Sigmoid colon (tissue), 7 donors: ENCODE results near the gene PATJ. TPM values are rescaled to one million over a fixed set of nuclear protein-coding genes. Genes with fewer than 3 reads are reported as not detected.
A peak's percentile ranks its signal among the peaks of the same experiment; 100 is the strongest.

Source experiments
- DNase-seq: peaks from one replicate; pipeline ENCODE4 v3.0.0-alpha.2; 2019
- H3K27ac ChIP-seq, 4 donors: fragments of 200-600 bp; sonication (generic); one replicate each; pipeline ENCODE4 v1.5.1; 2016 to 2019; ENCODE audit warnings: mild to moderate bottlenecking in 1 of 4
- H3K27me3 ChIP-seq, 3 donors: fragments of 200-600 bp; sonication (generic); one replicate each; pipeline ENCODE4 v1.5.1; 2019; ENCODE audit warnings: mild to moderate bottlenecking in 1 of 3
- H3K36me3 ChIP-seq, 4 donors: fragments of 200-600 bp; sonication (generic); one replicate each; pipeline ENCODE4 v1.5.1; 2016 to 2019
- H3K4me1 ChIP-seq, 4 donors: fragments of 200-600 bp; sonication (generic); one replicate each; pipeline ENCODE4 v1.5.1; 2017 to 2019
- H3K4me3 ChIP-seq, 4 donors: fragments of 200-600 bp; sonication (generic); one replicate each; pipeline ENCODE4 v1.5.1; 2017 to 2019; ENCODE audit warnings: mild to moderate bottlenecking in 2 of 4, moderate library complexity in 1 of 4
- H3K9me3 ChIP-seq, 4 donors: fragments of 200-600 bp in 3 of 4; sonication (generic) in 3 of 4; one replicate each; pipeline versions ENCODE4 v1.5.1 to v1.6.1; 2013 to 2019
- EP300 ChIP-seq, 4 donors: sonication (generic); formaldehyde crosslinking; IDR thresholded peaks; one replicate each; pipeline ENCODE4 v1.6.1; 2017; ENCODE audit warnings: antibody characterized with exemption in 4 of 4
- POLR2A ChIP-seq, 2 donors: fragments of 450-650 bp; IDR thresholded peaks; one replicate each; pipeline ENCODE4 v1.6.1; 2016; ENCODE audit warnings: antibody characterized with exemption in 2 of 2, mild to moderate bottlenecking in 2 of 2, moderate library complexity in 2 of 2
- POLR2AphosphoS5 ChIP-seq, 4 donors: sonication (generic); formaldehyde crosslinking; IDR thresholded peaks; one replicate each; pipeline ENCODE4 v1.6.1; 2017; ENCODE audit warnings: antibody characterized with exemption in 4 of 4
- WGBS, 2 donors: extraction: QIAGEN DNeasy Blood & Tissue Kit; methylation state at CpG; one replicate each; pipeline ENCODE4 v1.1.7; 2013; 5-methylcytosine and 5-hydroxymethylcytosine counted together
- intact Hi-C: fragments of 100-400 bp; cut with DNase I; formaldehyde crosslinking; loops from one replicate; pipeline ENCODE4 v1.15.1; 2023
- polyA plus RNA-seq, 3 donors: library from polyadenylated mRNA; stranded (reverse); fragments of 200-250 nt; gene quantifications; one replicate each; pipeline ENCODE4 v1.2.3, GENCODE V29; 2013
- total RNA-seq, 4 donors: library from RNA; depleted of rRNA; stranded (reverse); fragments of >200 nt; gene quantifications; one replicate each; pipeline ENCODE4 v1.1.0, GENCODE V29; 2016
- TF ChIP-seq, protein P1 (sequence below), 4 experiments: fragments of 450-650 bp in 3 of 4; fragments of 200-600 bp in 1 of 4; IDR thresholded peaks; one replicate each; pipeline ENCODE4 v1.5.1; 2016 to 2019; ENCODE audit warnings: antibody characterized with exemption in 4 of 4, mild to moderate bottlenecking in 3 of 4, moderate library complexity in 2 of 4
- donor health status: healthy with polysubstance abuse.
- donor health status: Bipolar disorder and iron deficiency.
- donor health status: healthy.

PATJ gene
- total and polyA plus RNA-seq, 7 donors, result 10.2 to 33.2 (median 21.3) TPM

GRCh38 chr1:61907102-61907501 lies 164.8 kb downstream of the PATJ start:
- 73 to 75% methylated on average over 4 of the region's 4 CpGs for WGBS, 2 donors
- H3K27me3 ChIP-seq, result no peaks in the 10 kb centered on the region
- peaks cover 0 to 21% (median 14%) of the 10 kb centered on the region in 4 donors for H3K4me1 ChIP-seq
- H3K36me3 ChIP-seq, result peaks cover 0 to 15% (median 0%) of the 10 kb centered on the region in 4 donors
- no peak for DNase-seq
- intact Hi-C loops, result no loop called here
- H3K27ac ChIP-seq, result peak overlapping the region in 2 of 4 donors; percentile 25 to 27
- H3K4me3 ChIP-seq, result no peak overlapping the region
- no peaks in the 10 kb centered on the region for H3K9me3 ChIP-seq
- no peak for TF ChIP-seq POLR2AphosphoS5 (IDR thresholded peaks at IDR 0.05)
- no peak for TF ChIP-seq POLR2A (IDR thresholded peaks at IDR 0.05)
- no peak for TF ChIP-seq EP300 (IDR thresholded peaks at IDR 0.05)
- TF ChIP-seq, protein P1, sequence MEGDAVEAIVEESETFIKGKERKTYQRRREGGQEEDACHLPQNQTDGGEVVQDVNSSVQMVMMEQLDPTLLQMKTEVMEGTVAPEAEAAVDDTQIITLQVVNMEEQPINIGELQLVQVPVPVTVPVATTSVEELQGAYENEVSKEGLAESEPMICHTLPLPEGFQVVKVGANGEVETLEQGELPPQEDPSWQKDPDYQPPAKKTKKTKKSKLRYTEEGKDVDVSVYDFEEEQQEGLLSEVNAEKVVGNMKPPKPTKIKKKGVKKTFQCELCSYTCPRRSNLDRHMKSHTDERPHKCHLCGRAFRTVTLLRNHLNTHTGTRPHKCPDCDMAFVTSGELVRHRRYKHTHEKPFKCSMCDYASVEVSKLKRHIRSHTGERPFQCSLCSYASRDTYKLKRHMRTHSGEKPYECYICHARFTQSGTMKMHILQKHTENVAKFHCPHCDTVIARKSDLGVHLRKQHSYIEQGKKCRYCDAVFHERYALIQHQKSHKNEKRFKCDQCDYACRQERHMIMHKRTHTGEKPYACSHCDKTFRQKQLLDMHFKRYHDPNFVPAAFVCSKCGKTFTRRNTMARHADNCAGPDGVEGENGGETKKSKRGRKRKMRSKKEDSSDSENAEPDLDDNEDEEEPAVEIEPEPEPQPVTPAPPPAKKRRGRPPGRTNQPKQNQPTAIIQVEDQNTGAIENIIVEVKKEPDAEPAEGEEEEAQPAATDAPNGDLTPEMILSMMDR (IDR thresholded peaks at IDR 0.05), result no peak

DNA sequence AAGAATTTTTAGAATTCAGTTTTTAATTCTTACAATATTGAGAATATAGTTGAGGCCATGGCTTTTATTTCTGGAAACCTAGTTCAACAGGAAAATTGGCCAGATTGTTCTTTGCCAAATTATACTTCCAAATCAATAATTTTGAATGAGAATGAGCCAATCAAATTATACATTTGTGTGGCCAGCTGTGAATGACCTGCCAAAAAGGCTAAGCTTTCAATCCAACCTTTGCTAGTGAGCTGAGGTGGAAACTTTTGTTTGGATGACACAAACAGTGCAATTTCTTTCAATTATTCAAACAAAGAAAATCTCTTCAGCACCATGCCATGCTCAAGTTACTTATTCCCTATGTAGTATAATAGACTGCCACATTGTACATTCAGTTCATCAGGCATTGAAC lies 167.8 kb downstream of the PATJ start:
- Histone ChIP-seq H3K4me3 (no peak overlapping the region), H3K36me3 (peaks cover 0 to 15% (median 0%) of the 10 kb centered on the region in 4 donors), H3K27ac (no peak overlapping the region), H3K4me1 (peaks cover 0 to 21% (median 14%) of the 10 kb centered on the region in 4 donors), H3K27me3 (no peaks in the 10 kb centered on the region), H3K9me3 (no peaks in the 10 kb centered on the region)
- intact Hi-C loops, result no loop called here
- TF ChIP-seq EP300 (IDR thresholded peaks at IDR 0.05), result no peak
- no peak for TF ChIP-seq POLR2AphosphoS5 (IDR thresholded peaks at IDR 0.05)
- no peak for TF ChIP-seq POLR2A (IDR thresholded peaks at IDR 0.05)
- TF ChIP-seq, protein P1 (IDR thresholded peaks at IDR 0.05), result no peak
- no peak for DNase-seq

DNA sequence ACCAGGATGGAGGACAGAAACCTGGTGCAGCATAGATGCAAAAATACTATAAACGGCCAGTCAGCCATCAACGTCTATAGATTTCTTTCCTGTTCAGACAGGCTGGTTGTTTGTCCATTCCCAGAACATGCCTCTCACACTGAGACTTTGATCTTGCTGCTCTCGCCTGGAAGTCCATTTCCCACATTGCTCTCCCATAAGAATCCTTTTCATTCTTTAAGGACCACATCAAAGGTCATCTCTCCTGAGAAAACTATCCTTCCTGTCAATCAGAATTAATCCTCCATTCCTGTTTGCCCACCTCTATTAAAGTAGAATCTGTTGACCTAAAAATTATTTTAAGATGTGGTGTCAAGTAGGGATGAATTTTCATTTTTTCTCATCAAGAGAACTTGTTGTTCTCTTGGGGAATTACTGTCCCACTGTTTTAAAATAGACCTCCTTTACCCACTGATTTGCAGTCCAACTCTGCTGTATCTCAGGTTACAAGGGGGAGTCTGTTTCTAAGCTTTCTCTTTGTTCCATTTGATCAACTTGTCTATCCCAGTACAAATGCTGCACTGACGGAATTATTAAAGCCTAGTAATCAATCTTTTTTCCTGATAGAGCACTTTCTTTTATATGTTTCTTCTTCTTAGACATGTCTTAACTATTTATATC lies 172.7 kb downstream of the PATJ start:
- H3K27me3 ChIP-seq, result no peaks in the 10 kb centered on the region
- DNase-seq, result no peak
- no peaks in the 10 kb centered on the region for H3K4me1 ChIP-seq
- WGBS, 2 donors, result 75 to 85% methylated on average over 4 of the region's 4 CpGs
- intact Hi-C loops, result no loop called here
- H3K36me3 ChIP-seq, result no peaks in the 10 kb centered on the region
- H3K27ac ChIP-seq, result no peak overlapping the region
- no peak overlapping the region for H3K4me3 ChIP-seq
- TF ChIP-seq POLR2A (IDR thresholded peaks at IDR 0.05) (no peak), EP300 (IDR thresholded peaks at IDR 0.05) (no peak), POLR2AphosphoS5 (IDR thresholded peaks at IDR 0.05) (no peak)
- TF ChIP-seq, protein P1 (IDR thresholded peaks at IDR 0.05), result no peak
- H3K9me3 ChIP-seq, result no peaks in the 10 kb centered on the region

DNA sequence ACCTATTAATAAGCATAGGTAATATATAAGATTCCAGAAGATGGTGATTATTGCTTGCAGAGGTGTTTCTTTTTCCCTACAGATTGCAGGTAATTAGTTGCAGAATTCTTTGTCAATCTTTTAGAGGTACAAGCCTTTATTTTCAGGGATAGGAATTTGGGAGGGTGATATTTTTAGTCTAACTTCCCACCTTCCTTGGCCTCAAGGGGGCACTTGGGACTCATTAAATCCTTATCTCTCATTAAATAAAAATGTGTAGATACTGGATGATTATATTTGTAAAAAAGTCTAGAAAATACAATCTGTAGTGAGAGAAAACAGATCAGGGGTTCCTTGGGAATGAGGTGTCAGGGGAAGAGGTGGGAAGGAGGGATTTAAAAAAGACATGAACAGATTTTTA lies 179.2 kb downstream of the PATJ start:
- H3K27ac ChIP-seq, result no peak overlapping the region
- no peak overlapping the region for H3K4me3 ChIP-seq
- H3K9me3 ChIP-seq, result no peaks in the 10 kb centered on the region
- intact Hi-C loops, result no loop called here
- no peaks in the 10 kb centered on the region for H3K36me3 ChIP-seq
- no peaks in the 10 kb centered on the region for H3K27me3 ChIP-seq
- TF ChIP-seq POLR2A (IDR thresholded peaks at IDR 0.05) (no peak), POLR2AphosphoS5 (IDR thresholded peaks at IDR 0.05) (no peak), EP300 (IDR thresholded peaks at IDR 0.05) (no peak)
- TF ChIP-seq, protein P1 (IDR thresholded peaks at IDR 0.05), result no peak
- H3K4me1 ChIP-seq, result no peaks in the 10 kb centered on the region
- no peak for DNase-seq
